GM18502 (cell line): Measurements from ENCODE around the gene NPRL2.

Source experiments
- ATAC-seq: cut with Tn5 transposase; IDR thresholded peaks from one replicate; pipeline ENCODE4 v1.9.1; 2021; ENCODE audit warnings: mild to moderate bottlenecking; ENCODE audit not compliant: unreplicated experiment, poor library complexity

NPRL2 gene

GRCh38 chr3:50350527-50351322, at the start of gene NPRL2, which contains the start of gene CYB561D2:
NPRL2 (minus strand) TSS chr3:50350775; CDS start chr3:50350652, 123 bp downstream.
CYB561D2 (plus strand) TSS chr3:50350862; CDS start chr3:50351434, 572 bp downstream.
- ATAC-seq: peak; percentile 84

- no peak for ATAC-seq
Observed at GRCh38 chr3:50396502-50396901, 45.9 kb upstream of the NPRL2 start.

DNA sequence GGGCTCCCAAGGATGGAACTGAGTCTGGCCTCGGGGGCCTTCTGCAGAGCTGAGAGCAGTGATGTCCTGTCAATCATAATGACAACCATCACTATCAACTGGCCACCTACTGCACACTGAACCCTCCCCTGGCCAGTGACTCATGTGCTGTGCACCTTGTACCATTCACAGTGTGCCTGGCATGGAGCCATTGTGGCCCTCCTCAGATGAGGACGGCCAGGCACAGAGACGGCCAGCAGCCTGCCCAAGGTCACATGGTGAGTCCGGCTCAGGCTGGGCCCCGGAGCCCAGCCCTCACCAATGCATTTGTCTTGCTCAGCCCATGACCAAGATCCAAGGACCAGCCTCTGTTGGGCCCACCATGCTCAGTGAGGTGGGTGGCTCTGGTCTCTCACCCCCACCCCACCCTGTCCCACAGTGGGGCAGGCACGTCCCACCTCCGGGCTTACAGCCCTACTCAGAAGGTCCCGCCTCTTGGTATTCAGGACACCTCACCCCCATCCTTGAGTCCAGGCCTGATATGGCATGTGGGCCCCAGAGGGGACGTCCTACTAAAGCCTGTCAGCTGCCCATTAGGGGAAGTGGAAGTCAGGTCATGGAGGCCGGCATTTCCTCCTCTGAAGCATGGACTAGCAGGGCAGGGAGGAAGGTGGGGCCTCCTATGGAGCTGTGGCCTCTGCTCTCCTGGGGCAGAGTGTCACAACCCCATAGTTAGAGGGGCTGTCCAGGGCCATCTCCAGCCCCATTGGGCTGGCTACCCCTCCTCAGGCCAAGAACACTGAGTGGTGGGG, 44.7 kb upstream of the NPRL2 start:
- no peak for ATAC-seq

GRCh38 chr3:50393061-50393460, 42.5 kb upstream of the NPRL2 start:
- no peak for ATAC-seq

GRCh38 chr3:50392101-50392715, 41.6 kb upstream of the NPRL2 start:
- no peak for ATAC-seq

DNA sequence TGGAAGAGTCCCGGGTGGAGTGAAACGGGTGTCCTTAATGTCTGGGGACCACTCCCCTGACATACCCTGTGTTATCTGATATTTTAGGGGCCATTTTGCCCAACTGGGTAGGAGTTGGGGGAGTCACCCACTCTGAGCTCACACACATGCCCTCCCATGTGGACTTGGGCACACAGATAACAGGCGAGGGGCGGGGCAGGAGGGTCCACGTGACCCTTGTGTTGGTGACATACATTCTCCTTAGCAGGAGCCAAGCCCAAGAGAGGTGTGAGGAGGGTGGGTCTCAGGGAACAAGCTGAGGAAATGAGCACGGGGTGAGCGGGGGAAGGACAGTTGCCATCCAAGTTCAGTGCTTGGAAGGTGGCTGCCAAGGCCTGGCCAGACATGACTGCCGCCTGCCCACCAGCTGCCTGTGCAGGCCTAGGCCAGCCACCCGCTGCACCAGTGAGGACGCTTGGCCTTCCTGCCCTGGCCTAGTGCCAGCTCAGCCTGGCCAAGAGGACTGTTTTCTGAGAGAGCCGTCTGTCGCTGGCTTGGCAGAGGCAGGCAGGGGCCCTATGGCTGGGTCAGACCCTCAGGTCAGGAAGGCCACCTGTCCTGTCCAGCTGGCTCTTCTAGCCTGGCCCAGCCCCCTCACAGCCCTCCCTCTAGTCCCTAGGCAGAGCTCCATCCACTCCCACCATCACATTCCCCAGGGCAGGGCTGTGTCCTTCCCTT, 40.1 kb upstream of the NPRL2 start:
- no peak for ATAC-seq

DNA sequence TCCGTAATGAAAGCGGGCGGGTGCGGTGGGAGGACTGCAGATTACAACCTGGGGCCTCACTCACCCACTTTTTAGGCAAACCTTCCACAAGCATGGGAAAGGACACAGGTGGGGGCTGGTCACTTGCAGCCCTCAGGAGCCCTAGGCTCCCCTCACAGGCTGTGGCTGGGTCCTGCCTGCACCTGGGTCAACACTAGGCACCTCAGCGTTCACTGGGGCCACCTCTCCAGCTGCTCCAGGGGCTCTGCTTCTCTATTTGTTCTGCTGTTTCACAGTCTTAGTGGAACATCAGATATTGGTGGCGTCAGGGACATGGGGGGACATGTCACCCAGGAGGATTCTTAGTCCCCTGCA, 38.8 kb upstream of the NPRL2 start:
- ATAC-seq: no peak

DNA sequence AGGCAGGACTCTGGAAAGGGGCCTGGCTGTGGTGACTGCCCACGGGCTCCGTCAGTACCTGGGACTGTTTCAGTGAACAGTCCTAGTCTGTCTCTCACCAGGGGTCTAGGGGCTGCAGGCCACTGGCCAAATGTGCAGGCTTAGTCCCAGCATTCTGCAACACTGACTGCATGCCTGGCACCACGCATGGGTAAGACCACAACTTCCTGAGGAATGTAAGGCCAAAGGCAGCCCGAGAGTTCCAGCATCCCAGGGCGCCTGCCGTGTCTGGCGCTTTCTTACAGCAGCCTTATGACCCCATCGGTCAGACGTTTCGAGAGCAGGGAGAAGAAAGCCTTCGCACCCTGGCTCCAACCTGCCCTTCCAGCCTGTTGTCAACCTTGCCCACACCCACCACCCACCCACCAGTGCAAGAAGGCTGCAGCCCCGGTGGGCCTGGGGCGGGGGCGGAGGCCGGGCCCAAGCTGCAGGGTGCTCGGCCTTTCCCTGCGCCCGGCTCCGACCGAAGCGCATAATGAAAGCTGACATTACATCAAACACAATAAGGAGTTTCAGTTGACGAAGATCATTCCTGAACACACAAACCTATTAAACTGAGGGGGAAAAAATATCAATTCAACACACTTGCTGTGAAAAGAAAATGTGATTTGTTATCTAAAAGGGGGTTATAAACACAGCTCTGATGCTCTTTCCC, 38.3 kb upstream of the NPRL2 start:
- ATAC-seq: no peak

- ATAC-seq: no peak
Observed at GRCh38 chr3:50388016-50388719, 37.6 kb upstream of the NPRL2 start.

- ATAC-seq: no peak
Observed at GRCh38 chr3:50385754-50386153, 35.2 kb upstream of the NPRL2 start.

GRCh38 chr3:50383750-50384149, 33.2 kb upstream of the NPRL2 start:
- no peak for ATAC-seq

GRCh38 chr3:50382722-50383121, 32.1 kb upstream of the NPRL2 start:
- no peak for ATAC-seq

DNA sequence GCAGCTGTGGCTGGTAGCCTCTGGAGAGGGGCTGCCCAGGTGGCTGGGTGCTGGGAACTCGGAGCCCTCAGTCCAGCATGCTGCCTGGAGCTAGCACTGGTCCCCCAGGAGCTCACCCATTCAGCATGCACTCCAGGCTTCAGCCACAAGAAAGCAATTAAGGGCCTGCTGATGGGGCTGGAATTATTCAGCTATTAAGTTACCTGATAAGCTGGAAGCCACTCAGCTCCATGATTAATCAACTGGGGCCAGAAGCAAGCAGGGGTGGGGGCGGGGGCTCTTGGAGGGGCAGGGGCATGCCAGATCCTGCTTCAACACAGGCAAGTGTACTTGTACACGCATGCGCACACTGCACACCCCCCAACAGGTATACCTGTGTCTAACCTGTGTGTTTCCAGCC, 30.8 kb upstream of the NPRL2 start:
- no peak for ATAC-seq

DNA sequence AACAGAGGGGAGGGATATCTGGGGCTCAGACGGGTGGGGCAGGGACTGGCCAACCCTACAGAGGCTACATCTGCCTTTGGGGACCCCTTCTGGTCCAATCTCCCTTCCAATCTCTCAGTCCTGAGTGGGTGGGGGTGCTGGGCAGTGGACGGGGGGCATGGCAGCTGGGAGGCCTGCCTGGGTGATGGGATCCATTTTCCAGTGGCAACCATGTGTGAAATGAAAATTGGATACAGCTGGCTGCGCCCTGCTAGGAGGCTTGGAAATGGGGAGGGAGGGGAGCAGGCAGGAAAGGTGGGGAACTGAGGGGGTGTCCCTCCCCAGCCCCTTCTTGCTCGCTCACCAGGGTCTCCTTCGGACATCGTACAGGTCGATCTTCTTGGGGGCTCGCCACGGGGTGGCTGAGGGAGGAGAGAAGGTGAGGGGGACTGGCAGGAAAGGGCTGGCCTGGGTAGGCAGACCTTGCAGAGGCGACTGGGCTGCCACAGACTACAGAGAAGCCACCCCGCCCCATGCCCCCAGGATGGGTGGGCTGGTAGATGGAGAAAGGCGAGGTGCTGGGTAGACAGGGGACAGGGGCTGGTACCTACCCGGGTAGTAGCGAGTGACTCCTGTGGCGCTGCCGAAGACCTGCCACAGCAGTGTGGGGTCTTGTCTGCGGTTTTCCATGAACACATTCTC, 30.0 kb upstream of the NPRL2 start:
- ATAC-seq: no peak

DNA sequence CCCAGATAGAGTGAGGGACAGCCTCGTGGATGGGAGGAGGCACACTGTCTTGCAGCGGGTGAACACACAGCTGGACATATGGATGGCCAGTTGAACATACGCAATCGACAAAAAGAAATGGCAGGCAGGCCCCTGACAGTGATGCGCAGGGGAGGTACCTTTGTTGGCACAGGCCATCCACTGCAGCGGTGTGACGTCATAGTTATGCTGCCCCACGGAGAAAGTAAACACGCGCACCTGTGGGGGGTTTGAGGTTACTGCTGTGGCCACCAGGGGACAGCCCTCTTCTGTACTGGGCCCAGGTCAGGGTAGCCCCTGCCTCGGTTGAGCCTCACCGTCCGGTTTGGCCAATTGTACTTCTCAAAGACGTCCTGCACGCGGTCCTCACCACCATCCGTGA, 28.2 kb upstream of the NPRL2 start:
- no peak for ATAC-seq

DNA sequence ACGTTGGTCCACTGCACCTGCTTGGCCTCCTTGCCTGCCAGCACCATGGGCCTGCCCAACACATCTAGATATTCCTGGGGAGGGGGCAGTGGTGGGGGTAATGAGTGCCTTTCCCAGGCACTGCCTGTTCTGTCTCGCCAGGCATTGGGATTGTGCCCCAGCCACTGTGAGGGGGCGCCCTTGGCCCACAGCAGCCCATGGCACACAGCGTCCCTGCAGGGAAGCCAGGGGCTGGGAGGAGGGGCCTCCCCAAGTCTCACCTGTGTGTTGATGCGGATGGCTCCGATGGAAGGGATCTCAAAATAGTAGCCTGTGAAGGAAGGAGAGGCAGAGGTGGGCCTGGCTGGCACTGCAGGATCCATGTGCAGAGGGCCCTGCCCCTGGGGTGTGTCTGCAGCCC, 27.4 kb upstream of the NPRL2 start:
- no peak for ATAC-seq

DNA sequence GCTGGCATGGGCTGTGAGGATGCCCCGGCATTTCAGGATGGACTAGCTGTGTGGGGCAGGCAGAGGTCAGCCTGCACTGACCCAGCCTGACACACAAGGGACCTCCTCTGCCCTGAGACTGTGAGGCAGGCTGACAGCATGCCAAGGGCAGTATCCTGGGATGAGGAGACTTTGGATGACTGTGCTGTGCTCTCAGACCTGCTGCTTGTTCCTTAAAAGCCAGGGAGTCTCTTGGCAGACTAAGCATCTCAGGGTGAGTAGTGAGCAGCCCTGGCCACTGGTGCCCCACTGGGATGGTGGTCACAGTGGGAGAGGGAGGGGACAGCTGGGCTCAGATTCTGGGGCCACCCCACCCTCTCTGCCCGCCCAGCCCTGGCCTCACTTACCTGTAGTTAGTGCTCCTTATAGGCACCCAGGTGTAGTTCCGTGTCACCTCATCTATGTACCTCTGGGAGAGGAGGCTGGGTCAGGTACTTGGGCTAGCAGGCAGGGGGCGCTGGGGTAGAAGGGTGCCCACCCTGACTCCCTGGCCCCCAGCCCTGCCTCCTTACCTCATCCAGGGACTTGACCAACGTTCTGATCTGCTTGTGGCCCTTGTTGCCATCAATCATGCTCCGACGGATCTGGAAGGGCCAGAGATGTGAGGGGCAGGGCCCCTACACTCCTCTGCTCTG, 24.8 kb upstream of the NPRL2 start:
- no peak for ATAC-seq
